CD4-positive, alpha-beta T cell treated with Interleukin-10 for 1 hour (primary cell): ENCODE measurements around the gene ACY1.
"Not testable (repeated sequence)": the region's sequence is repeated elsewhere in the genome, so short reads cannot be mapped to it uniquely, and the experiment has no call there.

Experiments used
- DNase-seq: peaks from one replicate; pipeline ENCODE4 v3.0.0-alpha.2; 2020

ACY1 gene

GRCh38 chr3:52030714-52031310, 47.5 kb downstream of the ACY1 start:
- no peak for DNase-seq

DNA sequence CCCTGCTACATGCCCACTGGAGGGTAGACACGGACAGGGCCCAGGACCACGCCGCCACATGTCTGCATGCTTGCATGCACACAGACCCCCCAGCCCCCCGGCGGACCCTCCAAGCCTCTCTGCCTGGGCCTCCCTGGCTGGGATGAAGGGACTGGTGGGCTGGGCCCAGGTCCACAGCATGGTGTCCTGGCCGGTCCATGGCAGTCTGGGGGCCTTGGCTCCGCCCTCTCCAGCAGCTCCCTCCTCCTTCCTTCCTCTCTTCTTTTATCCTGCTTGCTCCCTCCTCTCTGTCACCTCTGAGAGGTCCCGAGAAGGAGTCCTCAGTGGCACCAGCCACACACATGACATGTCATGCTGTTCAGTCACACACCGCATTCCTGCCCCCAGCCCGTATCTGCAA, 48.6 kb downstream of the ACY1 start:
- DNase-seq, result no peak

DNA sequence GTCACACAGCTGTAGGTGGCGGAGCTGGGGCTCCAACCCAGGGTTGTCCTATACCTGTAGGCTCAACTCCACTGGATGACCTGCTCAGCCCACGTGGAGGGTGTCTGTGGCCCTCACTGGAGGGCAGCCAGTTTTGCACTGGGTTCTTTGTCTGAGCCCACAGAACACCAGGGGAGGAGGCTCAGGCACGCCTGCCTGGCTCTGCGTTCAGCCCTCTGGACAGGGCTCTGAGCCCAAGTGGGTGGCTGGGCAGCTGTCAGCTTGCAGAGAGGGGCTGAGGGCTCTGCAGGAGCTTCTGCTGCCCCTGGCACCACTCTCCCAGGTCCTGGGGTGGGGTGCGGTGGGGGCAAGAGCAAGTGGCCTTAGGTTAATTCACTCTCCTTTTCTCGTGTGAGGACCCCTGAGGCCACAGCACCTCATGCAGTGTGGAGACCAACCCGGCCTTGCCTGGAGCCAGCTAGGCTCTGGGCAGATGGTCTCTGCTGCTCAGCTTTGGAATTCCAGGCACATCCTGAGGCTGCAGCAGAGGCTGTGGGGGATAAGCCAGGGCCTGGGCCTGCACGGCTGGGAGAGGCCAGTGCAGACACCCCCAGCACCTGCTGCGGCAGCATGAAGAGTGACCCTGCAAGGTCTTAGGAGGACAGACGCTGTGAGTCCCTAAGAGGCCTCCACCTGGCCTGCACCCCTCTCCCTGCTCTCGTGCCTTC, 49.5 kb downstream of the ACY1 start:
- no peak for DNase-seq

- DNase-seq, result not testable (repeated sequence)
Observed at GRCh38 chr3:52033748-52034147, 50.4 kb downstream of the ACY1 start.

DNA sequence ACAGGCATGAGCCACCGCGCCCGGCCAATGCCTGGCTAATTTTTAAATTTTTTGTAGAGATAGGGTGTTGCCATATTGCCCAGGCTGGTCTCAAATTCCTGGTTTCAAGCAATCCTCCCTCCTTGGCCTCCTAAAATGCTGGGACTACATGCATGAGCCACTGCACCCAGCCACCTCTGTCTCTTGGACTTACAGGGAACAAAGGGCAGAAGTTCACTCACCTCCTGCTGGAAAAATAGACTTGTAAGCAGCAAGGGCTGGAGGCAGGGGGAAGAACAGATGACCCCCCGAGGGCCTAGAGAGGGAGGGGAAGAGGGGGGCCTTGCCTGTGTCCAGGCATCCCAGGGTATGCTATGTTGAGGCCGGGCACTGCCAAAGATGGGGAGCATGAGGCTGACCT, 50.9 kb downstream of the ACY1 start:
- DNase-seq, result no peak

- DNase-seq, result no peak
Observed at GRCh38 chr3:52034651-52035050, 51.3 kb downstream of the ACY1 start.

DNA sequence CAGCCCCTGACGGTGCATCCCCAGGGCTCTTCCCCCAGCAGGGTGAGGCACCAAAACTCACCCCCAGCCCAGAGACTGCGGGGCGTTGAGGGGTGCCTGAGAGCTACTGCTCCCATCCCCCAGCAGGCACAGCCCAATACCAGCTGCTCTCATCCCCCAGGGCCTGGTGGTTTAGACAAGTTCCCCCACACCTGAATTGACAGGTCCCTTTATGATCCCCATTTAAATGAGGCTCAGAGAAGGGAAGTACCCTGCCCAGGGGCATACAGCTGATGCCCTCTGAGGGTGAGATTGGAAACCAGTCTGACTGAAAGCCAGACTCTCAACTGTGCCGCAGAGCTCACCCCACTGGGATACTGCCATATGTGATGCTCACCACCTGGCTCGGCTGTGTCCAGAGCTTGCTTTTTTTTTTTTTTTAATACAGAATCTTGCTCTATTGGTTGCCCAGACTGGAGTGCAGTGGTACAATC, 52.9 kb downstream of the ACY1 start:
- no peak for DNase-seq

GRCh38 chr3:52036829-52037228, 53.5 kb downstream of the ACY1 start:
- peak; percentile 45 for DNase-seq

- no peak for DNase-seq
Observed at GRCh38 chr3:52037291-52037690, 54.0 kb downstream of the ACY1 start.

- no peak for DNase-seq
Observed at GRCh38 chr3:52038227-52038626, 54.9 kb downstream of the ACY1 start.
